Measurements from ENCODE around the gene IL5RA.

Gene IL5RA

DNA sequence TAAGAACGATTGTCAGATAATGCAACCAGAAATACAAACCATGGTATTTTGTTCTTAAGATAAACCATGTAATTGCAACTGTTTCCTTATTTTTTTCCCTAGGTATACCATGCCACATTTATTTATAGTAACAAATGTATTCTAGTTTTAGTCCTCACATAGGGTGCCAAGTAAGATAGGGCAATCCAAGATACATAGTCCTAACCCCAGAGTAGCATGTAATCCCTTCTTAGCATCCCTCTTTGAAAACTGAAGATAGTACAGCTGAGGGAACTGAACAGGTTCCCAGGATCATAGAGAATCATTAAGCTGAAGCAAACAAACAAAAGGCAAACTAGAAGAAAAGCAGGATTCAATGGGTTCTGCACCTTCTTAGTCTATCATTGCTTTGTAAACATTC is 41.3 kb upstream of the IL5RA start:
- TF ChIP-seq ZFP30 (CRISPR knock-in tag; IDR thresholded peaks at IDR 0.05), result no peak
- no peak for TF ChIP-seq BACH2 (CRISPR knock-in tag; IDR thresholded peaks at IDR 0.05; ENCODE audit: borderline replicate concordance)
- no peak for TF ChIP-seq ARNTL (CRISPR knock-in tag; IDR thresholded peaks at IDR 0.05; ENCODE audit: borderline replicate concordance, low read depth)
- TF ChIP-seq, protein P1, sequence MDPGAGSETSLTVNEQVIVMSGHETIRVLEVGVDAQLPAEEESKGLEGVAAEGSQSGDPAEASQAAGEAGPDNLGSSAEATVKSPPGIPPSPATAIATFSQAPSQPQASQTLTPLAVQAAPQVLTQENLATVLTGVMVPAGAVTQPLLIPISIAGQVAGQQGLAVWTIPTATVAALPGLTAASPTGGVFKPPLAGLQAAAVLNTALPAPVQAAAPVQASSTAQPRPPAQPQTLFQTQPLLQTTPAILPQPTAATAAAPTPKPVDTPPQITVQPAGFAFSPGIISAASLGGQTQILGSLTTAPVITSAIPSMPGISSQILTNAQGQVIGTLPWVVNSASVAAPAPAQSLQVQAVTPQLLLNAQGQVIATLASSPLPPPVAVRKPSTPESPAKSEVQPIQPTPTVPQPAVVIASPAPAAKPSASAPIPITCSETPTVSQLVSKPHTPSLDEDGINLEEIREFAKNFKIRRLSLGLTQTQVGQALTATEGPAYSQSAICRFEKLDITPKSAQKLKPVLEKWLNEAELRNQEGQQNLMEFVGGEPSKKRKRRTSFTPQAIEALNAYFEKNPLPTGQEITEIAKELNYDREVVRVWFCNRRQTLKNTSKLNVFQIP (CRISPR knock-in tag; IDR thresholded peaks at IDR 0.05; ENCODE audit: borderline replicate concordance, low read depth), result no peak
- ATAC-seq, result no peak

DNA sequence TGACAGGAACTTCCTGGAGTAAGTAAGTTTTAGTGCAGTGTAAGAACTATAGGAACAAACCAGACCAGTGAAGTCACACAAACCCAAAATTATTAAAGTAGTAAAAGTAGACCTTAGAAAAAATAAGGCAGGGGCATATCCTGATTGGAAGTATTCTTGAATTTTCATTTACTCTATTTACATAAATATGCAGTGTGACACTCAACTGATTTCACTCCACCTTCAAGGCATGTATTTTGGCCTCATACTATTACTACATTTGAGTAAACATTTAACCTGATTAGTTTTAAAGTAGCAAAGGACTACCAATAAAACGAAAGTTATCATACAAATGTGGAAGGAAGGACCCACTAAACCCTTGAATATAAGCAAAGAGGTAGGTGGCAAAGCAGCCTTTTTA is 39.4 kb upstream of the IL5RA start:
- no peak for ATAC-seq
- no peak for TF ChIP-seq SNAI2 (CRISPR knock-in tag; IDR thresholded peaks at IDR 0.05)
- no peak for TF ChIP-seq ZNF565 (CRISPR knock-in tag; conservative IDR thresholded peaks at IDR 0.05; ENCODE audit: low read depth)

- no peak for TF ChIP-seq PPARA (CRISPR knock-in tag; IDR thresholded peaks at IDR 0.05; ENCODE audit: borderline replicate concordance)
- TF ChIP-seq RARB (CRISPR knock-in tag; IDR thresholded peaks at IDR 0.05), result no peak
- no peak for ATAC-seq
Observed at GRCh38 chr3:3145831-3146230, 35.7 kb upstream of the IL5RA start.

DNA sequence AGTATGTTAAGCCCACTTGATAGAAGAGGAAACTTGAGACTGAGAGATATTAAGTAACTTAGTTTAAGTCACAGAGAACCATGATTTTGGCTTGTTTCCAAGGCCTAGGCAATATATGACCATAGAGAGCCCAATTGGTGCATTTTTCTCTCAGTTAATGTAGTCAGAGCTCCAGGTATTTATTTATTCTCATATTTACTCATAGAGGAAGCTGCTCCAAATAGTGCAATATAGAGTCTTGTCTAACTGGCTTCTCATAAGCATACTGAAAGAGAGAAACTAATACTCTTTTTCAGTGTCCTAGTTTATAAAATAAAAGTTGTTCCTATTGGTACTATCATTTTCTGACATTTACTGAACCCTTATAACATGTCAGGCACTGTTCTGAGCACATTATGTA is 31.8 kb upstream of the IL5RA start:
- ATAC-seq, result no peak
- TF ChIP-seq ZNF70 (CRISPR knock-in tag; IDR thresholded peaks at IDR 0.05), result no peak
- TF ChIP-seq CSRNP3 (CRISPR knock-in tag; IDR thresholded peaks at IDR 0.05), result no peak
- no peak for TF ChIP-seq SNAI2 (CRISPR knock-in tag; IDR thresholded peaks at IDR 0.05)
- TF ChIP-seq ZFP30 (CRISPR knock-in tag; IDR thresholded peaks at IDR 0.05), result no peak
- TF ChIP-seq ZC3H10 (CRISPR knock-in tag; IDR thresholded peaks at IDR 0.05), result no peak
- no peak for TF ChIP-seq ESRRG (CRISPR knock-in tag; IDR thresholded peaks at IDR 0.05)
- TF ChIP-seq ZNF565 (CRISPR knock-in tag; conservative IDR thresholded peaks at IDR 0.05; ENCODE audit: low read depth), result no peak
- TF ChIP-seq OSR1 (CRISPR knock-in tag; IDR thresholded peaks at IDR 0.05), result no peak
- TF ChIP-seq, protein P2, sequence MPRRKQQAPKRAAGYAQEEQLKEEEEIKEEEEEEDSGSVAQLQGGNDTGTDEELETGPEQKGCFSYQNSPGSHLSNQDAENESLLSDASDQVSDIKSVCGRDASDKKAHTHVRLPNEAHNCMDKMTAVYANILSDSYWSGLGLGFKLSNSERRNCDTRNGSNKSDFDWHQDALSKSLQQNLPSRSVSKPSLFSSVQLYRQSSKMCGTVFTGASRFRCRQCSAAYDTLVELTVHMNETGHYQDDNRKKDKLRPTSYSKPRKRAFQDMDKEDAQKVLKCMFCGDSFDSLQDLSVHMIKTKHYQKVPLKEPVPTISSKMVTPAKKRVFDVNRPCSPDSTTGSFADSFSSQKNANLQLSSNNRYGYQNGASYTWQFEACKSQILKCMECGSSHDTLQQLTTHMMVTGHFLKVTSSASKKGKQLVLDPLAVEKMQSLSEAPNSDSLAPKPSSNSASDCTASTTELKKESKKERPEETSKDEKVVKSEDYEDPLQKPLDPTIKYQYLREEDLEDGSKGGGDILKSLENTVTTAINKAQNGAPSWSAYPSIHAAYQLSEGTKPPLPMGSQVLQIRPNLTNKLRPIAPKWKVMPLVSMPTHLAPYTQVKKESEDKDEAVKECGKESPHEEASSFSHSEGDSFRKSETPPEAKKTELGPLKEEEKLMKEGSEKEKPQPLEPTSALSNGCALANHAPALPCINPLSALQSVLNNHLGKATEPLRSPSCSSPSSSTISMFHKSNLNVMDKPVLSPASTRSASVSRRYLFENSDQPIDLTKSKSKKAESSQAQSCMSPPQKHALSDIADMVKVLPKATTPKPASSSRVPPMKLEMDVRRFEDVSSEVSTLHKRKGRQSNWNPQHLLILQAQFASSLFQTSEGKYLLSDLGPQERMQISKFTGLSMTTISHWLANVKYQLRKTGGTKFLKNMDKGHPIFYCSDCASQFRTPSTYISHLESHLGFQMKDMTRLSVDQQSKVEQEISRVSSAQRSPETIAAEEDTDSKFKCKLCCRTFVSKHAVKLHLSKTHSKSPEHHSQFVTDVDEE (CRISPR knock-in tag; IDR thresholded peaks at IDR 0.05), result no peak
- TF ChIP-seq TOX (CRISPR knock-in tag; IDR thresholded peaks at IDR 0.05; ENCODE audit: borderline replicate concordance), result no peak
- no peak for TF ChIP-seq ISL1 (CRISPR knock-in tag; IDR thresholded peaks at IDR 0.05)
- TF ChIP-seq BACH2 (CRISPR knock-in tag; IDR thresholded peaks at IDR 0.05; ENCODE audit: borderline replicate concordance), result no peak
- TF ChIP-seq CSDC2 (CRISPR knock-in tag; IDR thresholded peaks at IDR 0.05), result no peak
- no peak for TF ChIP-seq ARNTL (CRISPR knock-in tag; IDR thresholded peaks at IDR 0.05; ENCODE audit: borderline replicate concordance, low read depth)
- TF ChIP-seq PPARA (CRISPR knock-in tag; IDR thresholded peaks at IDR 0.05; ENCODE audit: borderline replicate concordance), result no peak
- no peak for TF ChIP-seq ZNF8 (CRISPR knock-in tag; IDR thresholded peaks at IDR 0.05)
- no peak for TF ChIP-seq ZFP3 (CRISPR knock-in tag; IDR thresholded peaks at IDR 0.05)

DNA sequence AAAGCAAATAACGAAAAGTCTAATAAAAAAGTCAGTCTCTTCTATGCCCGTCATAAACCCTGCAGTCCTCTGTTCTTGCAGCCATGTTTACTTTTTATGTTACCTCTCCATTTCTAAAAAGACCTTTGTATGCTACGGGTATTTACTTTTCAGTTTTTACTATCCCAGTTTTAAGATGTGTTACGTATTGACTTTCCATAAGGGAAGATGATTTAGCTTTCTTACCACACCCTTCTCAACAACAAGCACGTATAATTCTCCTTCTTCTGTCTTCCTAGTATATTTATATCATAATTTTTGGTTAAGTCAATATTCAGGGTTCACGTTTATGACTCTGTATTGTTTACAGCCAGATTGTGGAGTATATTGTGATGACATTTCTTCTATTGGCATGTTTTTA is 27.4 kb upstream of the IL5RA start:
- ATAC-seq, result no peak
- TF ChIP-seq GLIS3 (CRISPR knock-in tag; IDR thresholded peaks at IDR 0.05), result no peak
- no peak for TF ChIP-seq ZFP3 (CRISPR knock-in tag; IDR thresholded peaks at IDR 0.05)
- no peak for TF ChIP-seq BACH2 (CRISPR knock-in tag; IDR thresholded peaks at IDR 0.05; ENCODE audit: borderline replicate concordance)
- no peak for TF ChIP-seq ZNF70 (CRISPR knock-in tag; IDR thresholded peaks at IDR 0.05)
- no peak for TF ChIP-seq TOX (CRISPR knock-in tag; IDR thresholded peaks at IDR 0.05; ENCODE audit: borderline replicate concordance)
- no peak for TF ChIP-seq TCF4 (CRISPR knock-in tag; IDR thresholded peaks at IDR 0.05; ENCODE audit: borderline replicate concordance)
- TF ChIP-seq ARNTL (CRISPR knock-in tag; IDR thresholded peaks at IDR 0.05; ENCODE audit: borderline replicate concordance, low read depth), result no peak

All from SK-N-SH treated with all-trans-retinoic acid at 6 μM for 48 hours (cell line).